ENCODE results near the gene DAAM2. TPM values are rescaled to one million over a fixed set of nuclear protein-coding genes. Genes with fewer than 3 reads are reported as not detected.

DAAM2 gene
- total RNA-seq, 2 experiments from 2014 or later = not detected

DNA sequence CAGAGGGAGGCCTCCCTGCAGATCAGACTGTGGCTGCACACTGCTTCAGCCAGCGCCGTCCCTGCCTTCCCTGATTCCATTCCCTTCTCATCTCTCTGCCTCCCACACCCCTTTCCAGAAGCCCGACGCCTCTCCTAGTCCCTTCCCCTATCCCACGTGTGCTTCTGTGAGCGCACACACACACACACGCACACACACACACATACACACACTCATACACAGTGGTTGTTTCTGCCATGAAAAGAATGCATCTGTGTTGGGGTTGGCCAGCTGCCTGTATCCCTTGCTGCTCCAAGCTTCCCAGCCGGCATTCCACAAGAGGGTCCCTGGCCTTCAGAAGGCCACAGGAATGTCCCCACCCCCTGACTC lies 90.3 kb downstream of the DAAM2 start:
- Mint-ChIP-seq H3K27me3 (no peaks in the 10 kb centered on the region), H3K4me1 (ENCODE audit: low read depth) (no peaks in the 10 kb centered on the region), H3K9me3 (no peaks in the 10 kb centered on the region), H3K4me3 (no peak overlapping the region), H3K36me3 (ENCODE audit: low read depth) (no peaks in the 10 kb centered on the region), H3K27ac (no peak overlapping the region)
- no peak overlapping the region for H3K4me3 ChIP-seq (ENCODE audit: low read length)
- TF ChIP-seq, protein P1, sequence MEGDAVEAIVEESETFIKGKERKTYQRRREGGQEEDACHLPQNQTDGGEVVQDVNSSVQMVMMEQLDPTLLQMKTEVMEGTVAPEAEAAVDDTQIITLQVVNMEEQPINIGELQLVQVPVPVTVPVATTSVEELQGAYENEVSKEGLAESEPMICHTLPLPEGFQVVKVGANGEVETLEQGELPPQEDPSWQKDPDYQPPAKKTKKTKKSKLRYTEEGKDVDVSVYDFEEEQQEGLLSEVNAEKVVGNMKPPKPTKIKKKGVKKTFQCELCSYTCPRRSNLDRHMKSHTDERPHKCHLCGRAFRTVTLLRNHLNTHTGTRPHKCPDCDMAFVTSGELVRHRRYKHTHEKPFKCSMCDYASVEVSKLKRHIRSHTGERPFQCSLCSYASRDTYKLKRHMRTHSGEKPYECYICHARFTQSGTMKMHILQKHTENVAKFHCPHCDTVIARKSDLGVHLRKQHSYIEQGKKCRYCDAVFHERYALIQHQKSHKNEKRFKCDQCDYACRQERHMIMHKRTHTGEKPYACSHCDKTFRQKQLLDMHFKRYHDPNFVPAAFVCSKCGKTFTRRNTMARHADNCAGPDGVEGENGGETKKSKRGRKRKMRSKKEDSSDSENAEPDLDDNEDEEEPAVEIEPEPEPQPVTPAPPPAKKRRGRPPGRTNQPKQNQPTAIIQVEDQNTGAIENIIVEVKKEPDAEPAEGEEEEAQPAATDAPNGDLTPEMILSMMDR (IDR thresholded peaks at IDR 0.05) = no peak
- no peaks in the 10 kb centered on the region for H3K27me3 ChIP-seq (ENCODE audit: control insufficient read depth in 1 of 2, insufficient read depth in 2 of 2, low read length in 2 of 2)
- ATAC-seq (ENCODE audit: poor library complexity) (no peak), DNase-seq (no peak)
- intact Hi-C loops (cut with DNase I, micrococcal nuclease) = no loop called here
- CTCF ChIA-PET = no interaction called here
- POLR2A ChIA-PET = no interaction called here
- H3K36me3 ChIP-seq (ENCODE audit: insufficient read depth, low read length) = no peaks in the 10 kb centered on the region
- peaks cover 0 to 8% of the 10 kb centered on the region in 2 experiments for H3K9me3 ChIP-seq (ENCODE audit: control insufficient read depth in 1 of 2, insufficient read depth in 1 of 2, low read length in 2 of 2)
- no peaks in the 10 kb centered on the region for H3K4me1 ChIP-seq (ENCODE audit: insufficient read depth, low read length)
- no peak overlapping the region for H3K27ac ChIP-seq (ENCODE audit: low read depth in 1 of 2, low read length in 2 of 2)

DNA sequence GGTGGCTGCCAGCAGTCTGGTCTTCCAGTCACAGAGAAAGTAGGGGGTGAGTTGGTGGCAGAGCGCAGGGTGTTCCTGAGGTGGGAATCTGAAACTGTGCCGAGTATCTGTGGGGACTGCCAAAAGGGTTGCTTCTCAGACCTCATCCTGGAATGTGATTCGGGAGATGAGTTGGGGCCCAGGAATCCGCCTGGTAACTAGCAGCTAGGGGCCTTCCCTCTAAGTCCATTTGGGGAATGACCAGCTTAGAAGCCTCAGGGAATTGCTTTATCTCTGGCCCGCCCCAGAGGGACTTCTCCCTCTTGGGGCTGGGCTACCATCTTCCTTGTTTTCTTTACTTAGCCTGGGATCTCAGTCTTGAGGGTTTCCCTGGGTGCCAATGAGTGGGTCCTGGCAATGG lies 92.5 kb downstream of the DAAM2 start:
- POLR2A ChIA-PET = no interaction called here
- Histone ChIP-seq H3K4me1 (ENCODE audit: insufficient read depth, low read length) (no peaks in the 10 kb centered on the region), H3K27ac (ENCODE audit: low read depth in 1 of 2, low read length in 2 of 2) (no peak overlapping the region), H3K36me3 (ENCODE audit: insufficient read depth, low read length) (no peaks in the 10 kb centered on the region), H3K9me3 (ENCODE audit: control insufficient read depth in 1 of 2, insufficient read depth in 1 of 2, low read length in 2 of 2) (peaks cover 0 to 5% of the 10 kb centered on the region in 2 experiments), H3K27me3 (ENCODE audit: control insufficient read depth in 1 of 2, insufficient read depth in 2 of 2, low read length in 2 of 2) (no peaks in the 10 kb centered on the region), H3K4me3 (ENCODE audit: low read length) (no peak overlapping the region)
- no peaks in the 10 kb centered on the region for H3K36me3 Mint-ChIP-seq (ENCODE audit: low read depth)
- TF ChIP-seq, protein P1 (IDR thresholded peaks at IDR 0.05) = no peak
- H3K9me3 Mint-ChIP-seq = no peaks in the 10 kb centered on the region
- H3K4me1 Mint-ChIP-seq (ENCODE audit: low read depth) = no peaks in the 10 kb centered on the region
- DNase-seq = no peak
- CTCF ChIA-PET = no interaction called here
- peaks cover 6% of the 10 kb centered on the region for H3K27me3 Mint-ChIP-seq
- intact Hi-C loops (cut with DNase I, micrococcal nuclease) = no loop called here
- H3K4me3 Mint-ChIP-seq = no peak overlapping the region
- H3K27ac Mint-ChIP-seq = no peak overlapping the region
- ATAC-seq (ENCODE audit: poor library complexity) = no peak

DNA sequence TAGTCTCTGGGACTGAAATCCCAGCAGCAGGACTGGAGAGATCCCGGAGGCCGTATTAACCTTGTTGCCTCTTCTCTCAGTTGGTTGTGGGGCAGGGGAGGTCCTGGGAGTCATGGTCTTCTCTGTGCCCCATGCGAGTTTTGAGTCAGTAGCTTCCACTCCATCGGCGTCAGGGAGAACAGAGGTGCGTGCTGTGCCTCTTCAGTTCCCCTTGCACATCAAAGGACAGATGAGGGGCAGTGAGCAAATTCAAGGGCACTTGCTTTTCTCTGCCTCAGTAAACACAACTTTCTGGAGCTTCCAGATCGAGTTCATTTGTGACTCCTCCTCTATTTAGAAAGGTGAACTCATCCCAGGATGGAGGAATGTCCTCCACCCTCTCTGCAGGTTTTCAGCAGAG lies 93.5 kb downstream of the DAAM2 start:
- DNase-seq (no peak), ATAC-seq (ENCODE audit: poor library complexity) (no peak)
- H3K36me3 ChIP-seq (ENCODE audit: insufficient read depth, low read length) = no peaks in the 10 kb centered on the region
- H3K27me3 ChIP-seq (ENCODE audit: control insufficient read depth in 1 of 2, insufficient read depth in 2 of 2, low read length in 2 of 2) = no peaks in the 10 kb centered on the region
- POLR2A ChIA-PET = no interaction called here
- H3K4me3 ChIP-seq (ENCODE audit: low read length) = no peak overlapping the region
- H3K36me3 Mint-ChIP-seq (ENCODE audit: low read depth) = no peaks in the 10 kb centered on the region
- H3K27ac ChIP-seq (ENCODE audit: low read depth in 1 of 2, low read length in 2 of 2) = no peak overlapping the region
- H3K27me3 Mint-ChIP-seq = peaks cover 6% of the 10 kb centered on the region
- no peaks in the 10 kb centered on the region for H3K9me3 Mint-ChIP-seq
- intact Hi-C loops (cut with DNase I, micrococcal nuclease) = no loop called here
- H3K4me3 Mint-ChIP-seq = no peak overlapping the region
- H3K27ac Mint-ChIP-seq = no peak overlapping the region
- no peaks in the 10 kb centered on the region for H3K4me1 Mint-ChIP-seq (ENCODE audit: low read depth)
- CTCF ChIA-PET = no interaction called here
- peaks cover 0 to 5% of the 10 kb centered on the region in 2 experiments for H3K9me3 ChIP-seq (ENCODE audit: control insufficient read depth in 1 of 2, insufficient read depth in 1 of 2, low read length in 2 of 2)
- H3K4me1 ChIP-seq (ENCODE audit: insufficient read depth, low read length) = no peaks in the 10 kb centered on the region
- TF ChIP-seq, protein P1 (IDR thresholded peaks at IDR 0.05) = no peak
